Hematopoietic multipotent progenitor cell (in vitro differentiated cells): ENCODE results near the gene CLIC4. TPM values are rescaled to one million over a fixed set of nuclear protein-coding genes. Genes with fewer than 3 reads are reported as not detected.
"Not testable (repeated sequence)": the region's sequence is repeated elsewhere in the genome, so short reads cannot be mapped to it uniquely, and the experiment has no call there.

Source experiments
- DNase-seq, 3 donors: peaks; one replicate each; pipeline ENCODE4 v3.0.0-alpha.2; 2011 to 2015; ENCODE audit warnings: low read depth in 2 of 3, low spot score in 2 of 3
- total RNA-seq: library from RNA; depleted of rRNA; stranded (reverse); fragments of >200 nt; gene quantifications from one replicate; pipeline ENCODE4 v1.2.3, GENCODE V29; 2012

CLIC4 gene
- total RNA-seq, 1 donor, result 16.4 TPM

DNA sequence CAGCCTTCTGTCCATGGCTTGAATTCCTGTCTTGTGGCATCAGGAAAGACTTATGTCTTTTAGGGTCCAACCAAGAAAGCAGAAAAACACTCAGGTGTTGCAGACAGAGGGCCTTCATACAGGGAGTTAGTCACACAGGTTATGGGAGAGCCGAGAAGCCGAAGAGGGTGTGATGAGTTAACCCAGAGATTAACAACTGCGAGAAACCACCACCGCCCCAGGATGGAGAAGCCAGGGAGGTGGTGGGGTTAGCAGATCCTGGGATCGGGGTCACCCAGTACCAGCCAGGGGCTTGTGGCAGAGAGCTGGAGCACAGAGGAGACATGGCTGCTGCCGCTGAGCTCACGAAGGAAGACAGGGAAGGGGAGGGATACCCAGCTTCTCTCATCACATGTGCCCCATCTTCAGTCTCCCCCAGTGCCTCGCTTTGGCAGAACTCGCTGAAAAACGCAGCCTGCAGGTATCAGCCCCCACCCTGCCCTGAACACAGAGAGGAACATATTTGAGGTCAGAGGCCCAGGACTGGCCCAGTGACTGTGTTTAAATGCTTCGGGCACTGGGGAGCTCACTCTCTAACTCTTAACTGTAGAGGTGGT, 126.2 kb downstream of the CLIC4 start:
- DNase-seq, result no peak

DNA sequence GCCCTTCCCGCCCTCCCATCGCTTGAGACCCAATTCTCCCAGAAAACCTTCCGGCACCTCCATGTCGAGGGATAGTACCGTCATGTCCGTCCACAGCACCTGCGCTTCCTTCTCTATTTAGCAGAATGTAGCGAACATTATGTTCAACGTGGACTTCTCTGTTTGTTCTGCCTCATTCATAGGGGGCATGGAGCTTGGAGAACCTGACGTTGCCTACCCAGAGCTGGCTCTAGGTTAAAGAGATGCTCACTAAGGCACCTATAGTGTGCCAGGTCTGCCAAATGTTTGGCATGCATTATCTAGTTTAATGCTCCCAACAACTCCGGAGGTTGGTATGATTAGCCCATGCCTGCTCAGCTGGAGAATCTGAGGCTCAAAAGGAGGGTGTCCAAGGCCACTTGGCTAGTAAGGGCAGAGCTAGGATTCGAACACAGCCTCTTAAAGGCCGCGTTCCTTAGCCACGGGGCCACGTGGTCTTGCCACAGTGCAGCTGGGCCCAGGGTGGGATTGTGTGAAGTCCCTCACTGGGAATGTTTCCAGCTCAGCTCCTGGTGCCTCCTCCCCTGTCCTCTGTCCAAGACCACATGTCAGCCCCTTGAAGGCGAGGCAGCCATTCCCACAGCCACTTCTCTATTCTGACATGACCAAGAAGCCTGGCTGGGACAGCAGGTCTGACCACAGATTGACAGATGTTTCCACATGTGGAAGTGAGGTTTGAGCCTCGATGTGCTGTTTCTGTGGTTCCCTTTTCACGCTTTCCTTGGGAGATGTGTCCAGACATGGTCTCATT, 127.0 kb downstream of the CLIC4 start:
- peak in 2 of 3 donors; percentile 83 to 92 for DNase-seq

DNA sequence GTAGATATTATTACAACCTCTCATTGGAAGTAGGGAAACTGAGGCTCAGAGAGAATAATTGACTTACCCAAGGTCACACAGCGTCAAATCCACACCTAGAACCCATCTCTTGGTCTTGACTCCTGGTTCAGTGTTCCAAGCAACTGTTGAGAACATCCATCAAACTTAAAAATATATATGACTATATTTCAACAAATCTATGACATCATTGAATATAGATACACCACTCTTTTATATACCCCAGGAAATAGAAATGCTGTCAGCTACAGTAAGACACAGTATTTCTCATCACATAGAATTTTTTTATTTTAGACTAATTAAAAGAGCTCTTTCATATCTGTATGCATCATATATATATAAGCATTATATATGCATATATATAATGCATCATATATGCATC, 127.9 kb downstream of the CLIC4 start:
- DNase-seq, result no peak

DNA sequence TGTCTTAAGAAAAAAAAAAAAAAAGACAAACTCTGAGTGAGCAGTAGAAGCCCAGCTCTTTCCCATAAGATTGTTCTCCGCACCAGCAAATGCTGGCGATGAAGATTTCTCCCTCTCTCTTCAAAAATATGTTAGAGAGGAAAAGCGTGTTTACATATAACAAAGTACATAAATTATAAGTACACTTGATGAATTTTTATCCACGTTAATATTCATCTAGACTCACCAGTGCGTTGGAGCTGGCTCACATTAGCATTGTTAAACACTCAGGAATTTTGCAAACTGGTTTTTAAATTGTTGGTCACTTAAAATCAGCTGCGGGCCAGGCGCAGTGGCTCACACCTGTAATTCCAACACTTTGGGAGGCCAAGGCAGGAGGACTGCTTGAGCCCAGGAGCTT, 128.8 kb downstream of the CLIC4 start:
- no peak for DNase-seq

DNA sequence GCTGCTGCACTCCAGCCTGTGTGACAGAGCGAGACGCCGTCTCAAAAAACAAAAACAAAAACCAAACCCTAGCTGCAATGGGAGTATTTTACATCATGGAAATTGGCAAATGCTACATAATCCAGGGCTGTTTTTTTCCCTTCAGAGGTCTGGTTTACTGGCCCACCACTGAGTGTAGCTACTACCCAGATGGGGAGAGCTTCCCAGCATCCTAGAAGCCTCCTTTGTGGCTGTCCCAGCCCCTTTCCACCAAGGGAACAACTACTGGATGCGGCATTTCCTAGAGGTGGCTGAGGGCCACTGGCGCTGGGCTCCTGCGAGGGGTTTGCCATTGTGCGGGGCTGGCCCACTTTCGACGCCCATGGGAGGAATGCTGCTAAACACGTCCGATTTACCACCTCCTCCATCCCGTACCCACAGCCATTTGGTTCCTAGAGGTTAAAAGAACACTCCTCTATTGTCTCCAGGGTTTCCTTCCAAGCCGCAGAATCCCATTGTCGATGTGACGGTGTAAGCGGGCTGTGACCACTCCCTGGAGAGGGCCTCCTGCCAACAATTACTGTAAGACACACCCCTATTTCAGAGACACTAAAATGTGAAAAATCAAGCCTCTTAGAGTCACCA, 129.5 kb downstream of the CLIC4 start:
- no peak for DNase-seq

- no peak for DNase-seq
Measured at GRCh38 chr1:24875257-24875656, 130.0 kb downstream of the CLIC4 start.

DNA sequence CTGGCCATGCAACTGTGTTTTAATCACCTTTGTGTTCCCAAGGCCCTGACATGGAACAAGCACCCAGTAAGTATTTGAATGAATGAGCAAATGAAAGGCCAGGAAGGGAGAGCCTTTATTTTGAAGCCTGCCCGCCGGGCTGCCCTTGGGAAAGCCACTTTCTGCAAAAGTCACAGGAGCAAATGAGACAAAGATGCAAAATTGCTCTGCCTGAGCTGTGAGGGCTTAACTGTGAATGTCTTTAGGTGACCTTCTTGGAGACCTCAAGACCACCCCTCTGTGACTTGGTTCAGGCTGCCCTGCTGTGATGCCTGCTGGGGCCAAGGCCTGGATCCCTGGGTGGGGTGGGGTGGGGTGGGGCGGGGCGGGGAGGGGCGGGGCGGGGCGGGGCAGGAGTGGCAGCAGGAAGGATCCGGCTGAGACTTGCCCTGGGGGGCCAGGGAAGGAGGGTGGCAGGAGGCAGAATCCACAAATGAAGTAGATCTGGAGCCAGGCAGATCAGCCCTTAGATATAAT, 130.8 kb downstream of the CLIC4 start:
- no peak for DNase-seq

GRCh38 chr1:24878045-24878444, 132.8 kb downstream of the CLIC4 start:
- DNase-seq, result peak in 1 of 3 donors; percentile 28

- DNase-seq, result no peak
Measured at GRCh38 chr1:24878775-24879742, 133.8 kb downstream of the CLIC4 start.

DNA sequence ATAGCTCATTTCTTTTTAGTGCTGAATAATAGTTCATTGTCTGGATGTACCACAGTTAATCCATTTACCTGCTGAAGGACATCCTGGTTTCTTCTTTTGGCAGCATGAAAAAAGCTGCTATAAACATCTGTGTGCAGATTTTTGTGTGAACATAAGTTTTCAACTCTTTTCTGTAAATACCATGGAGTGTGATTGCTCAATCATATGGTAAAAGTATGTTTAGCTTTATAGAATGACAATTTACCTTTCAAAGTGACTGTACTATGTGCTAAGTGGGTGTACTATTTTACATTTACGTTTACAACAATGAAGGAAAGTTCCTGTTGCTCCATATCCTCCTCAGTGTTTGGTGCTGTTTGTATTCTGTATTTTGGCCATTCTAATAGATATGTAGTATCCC, 135.8 kb downstream of the CLIC4 start:
- no peak for DNase-seq

GRCh38 chr1:24884751-24885150, 139.5 kb downstream of the CLIC4 start:
- no peak for DNase-seq

DNA sequence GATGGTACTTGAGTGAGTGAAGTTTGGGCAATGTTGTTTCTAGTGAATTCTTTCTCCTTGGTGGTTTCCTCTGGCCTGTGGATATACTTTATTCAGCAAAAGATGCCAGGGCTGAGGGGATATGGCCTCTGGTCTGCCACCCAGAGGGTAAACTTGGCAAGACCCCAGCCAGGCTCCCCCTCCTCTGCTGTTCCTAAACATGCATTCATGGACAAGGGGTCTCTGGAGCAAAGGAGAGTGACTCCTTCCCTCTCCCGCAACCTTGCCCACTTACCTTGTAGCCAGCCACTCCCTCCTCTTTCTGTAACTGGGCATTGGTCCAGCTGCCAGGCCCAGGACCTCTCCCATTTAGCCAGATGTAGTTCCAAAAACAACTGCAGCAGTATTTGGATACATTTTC, 141.0 kb downstream of the CLIC4 start:
- DNase-seq, result no peak

DNA sequence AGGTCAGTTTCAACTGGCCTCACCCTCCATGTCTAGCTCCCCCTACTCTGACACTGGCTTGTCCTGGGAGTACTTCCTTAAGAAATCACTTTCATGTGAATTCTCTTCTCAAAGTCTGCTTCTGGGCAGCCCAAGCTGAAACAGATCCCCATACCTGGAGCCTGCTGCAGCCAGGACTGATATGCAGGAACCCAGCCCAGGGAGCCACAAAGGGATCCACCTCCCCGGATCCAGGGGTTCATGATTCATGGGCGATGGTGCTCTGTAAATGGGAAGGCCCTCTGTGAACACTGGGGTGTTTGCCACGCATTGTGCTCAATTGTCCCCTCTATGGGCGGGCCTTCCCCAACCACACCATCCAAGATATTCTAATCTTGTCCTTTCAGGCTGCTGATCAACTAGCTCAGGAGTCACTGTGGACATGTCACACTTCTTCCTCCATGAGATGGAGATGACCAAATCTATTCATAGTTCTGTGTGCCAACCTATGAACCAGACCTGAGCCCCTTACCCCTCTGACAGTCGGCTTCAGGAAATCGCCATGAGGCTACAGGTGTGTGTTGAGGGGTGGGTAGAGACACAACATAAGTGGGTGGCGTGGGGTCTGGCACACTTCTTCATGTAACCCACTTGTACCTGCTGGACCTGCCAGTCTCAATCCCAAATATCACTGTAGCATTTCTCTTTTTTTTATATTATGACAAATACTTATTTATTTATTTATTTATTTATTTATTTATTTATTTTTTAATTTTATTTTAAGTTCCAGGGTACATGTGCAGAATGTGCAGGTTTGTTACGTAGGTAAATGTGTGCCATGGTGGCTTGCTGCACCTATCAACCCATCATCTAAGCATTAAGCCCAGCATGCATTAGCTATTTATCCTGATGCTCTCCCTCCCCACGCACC, 143.1 kb downstream of the CLIC4 start:
- no peak for DNase-seq

- DNase-seq, result no peak
Measured at GRCh38 chr1:24888971-24889676, 143.9 kb downstream of the CLIC4 start.

DNA sequence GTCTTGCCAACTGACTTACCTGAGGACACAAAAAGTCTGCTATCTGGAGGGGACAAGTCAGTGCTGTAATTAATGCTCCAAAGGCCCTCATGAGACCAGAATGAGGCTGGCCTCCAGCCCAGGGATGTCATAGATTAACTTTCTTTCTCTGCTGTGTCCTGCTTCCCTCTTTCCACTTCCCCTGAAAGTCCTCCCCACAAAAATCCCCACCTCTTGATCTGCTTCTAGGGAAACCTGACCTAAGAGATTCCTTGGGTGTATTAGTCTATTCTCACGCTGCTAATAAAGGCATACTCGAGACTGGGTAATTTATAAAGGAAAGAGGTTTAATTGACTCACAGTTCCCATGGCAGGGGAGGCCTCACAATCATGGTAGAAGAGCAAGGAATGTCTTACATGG, 145.6 kb downstream of the CLIC4 start:
- DNase-seq, result no peak

- not testable (repeated sequence) for DNase-seq
Measured at GRCh38 chr1:24891367-24891766, 146.1 kb downstream of the CLIC4 start.

DNA sequence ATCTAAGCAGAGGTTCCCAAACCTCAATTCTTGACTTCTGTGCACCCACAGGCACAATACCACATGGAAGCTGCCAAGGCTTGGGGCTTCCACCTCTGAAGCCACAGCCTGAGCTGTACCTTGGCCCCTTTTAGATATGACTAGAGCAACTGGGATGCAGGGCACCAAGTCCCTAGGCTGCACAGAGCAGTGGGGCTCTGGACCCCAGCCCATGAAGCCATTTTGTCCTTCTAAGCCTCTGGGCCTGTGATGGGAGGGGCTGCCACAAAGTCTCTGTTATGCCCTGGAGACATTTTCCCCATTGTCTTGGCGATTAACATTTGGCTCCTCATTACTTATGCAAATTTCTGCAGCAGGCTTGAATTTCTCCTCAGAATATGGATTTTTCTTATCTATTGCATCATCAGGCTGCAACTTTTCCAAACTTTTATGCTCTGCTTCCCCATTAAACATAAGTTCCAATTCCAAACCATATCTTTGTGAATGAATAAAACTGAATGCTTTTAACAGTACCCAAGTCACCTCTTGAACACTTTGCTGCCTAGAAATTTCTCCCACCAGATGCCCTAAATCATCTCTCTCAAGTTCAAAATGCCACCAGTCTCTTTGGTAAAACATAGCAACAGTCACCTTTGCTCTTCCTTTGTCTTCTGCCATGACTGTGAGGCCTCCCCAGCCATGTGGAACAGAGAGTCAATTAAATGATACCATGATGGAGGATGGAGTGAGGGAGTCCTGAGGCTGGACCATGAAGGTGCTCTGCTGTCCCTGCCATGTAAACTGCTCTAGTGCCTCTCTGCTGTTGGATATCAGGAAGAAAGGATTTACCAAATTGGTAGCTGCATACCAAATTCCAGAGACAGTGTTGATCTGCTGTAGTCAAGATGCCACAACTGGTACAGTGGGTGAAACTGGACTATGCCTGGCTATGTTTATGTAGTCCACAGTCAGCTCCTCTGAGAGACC, 147.2 kb downstream of the CLIC4 start:
- DNase-seq, result no peak

- DNase-seq, result no peak
Measured at GRCh38 chr1:24893431-24893830, 148.2 kb downstream of the CLIC4 start.
